ENCODE results near the gene R3HDM4. TPM values are rescaled to one million over a fixed set of nuclear protein-coding genes. Genes with fewer than 3 reads are reported as not detected.
"Not testable (repeated sequence)": the region's sequence is repeated elsewhere in the genome, so short reads cannot be mapped to it uniquely, and the experiment has no call there.

Gene R3HDM4
- total RNA-seq, 2 experiments from 2014 or later, result 75.9 to 76.7 TPM

- Mint-ChIP-seq H3K9me3 (ENCODE audit: insufficient read depth) (no peaks in the 10 kb centered on the region), H3K4me1 (ENCODE audit: low read depth) (no peaks in the 10 kb centered on the region), H3K4me3 (no peak within 1 kb of the TSS), H3K36me3 (ENCODE audit: low read depth) (no peaks in the 10 kb centered on the region), H3K27ac (no peak within 1 kb of the TSS), H3K27me3 (ENCODE audit: low read depth) (no peaks in the 10 kb centered on the region)
- DNase-seq (no peak), ATAC-seq (no peak)
- POLR2A ChIA-PET, result no interaction called here
- CTCF ChIA-PET, result no interaction called here
Measured at GRCh38 chr19:852136-853013, 60.6 kb downstream of the R3HDM4 start, which contains the start of gene ELANE. ELANE (plus strand) TSS chr19:852303; CDS start chr19:852329, 26 bp downstream.

GRCh38 chr19:850979-851335 lies 62.1 kb downstream of the R3HDM4 start:
- no peak overlapping the region for H3K27ac Mint-ChIP-seq
- no peak overlapping the region for H3K4me3 Mint-ChIP-seq
- no peaks in the 10 kb centered on the region for H3K4me1 Mint-ChIP-seq (ENCODE audit: low read depth)
- peaks cover 2% of the 10 kb centered on the region for H3K27me3 Mint-ChIP-seq (ENCODE audit: low read depth)
- ChIA-PET POLR2A (no interaction called here), CTCF (interaction anchor here (1.1 kb wide), 1 partner anchor 12 kb away, joined by 4 read pairs; no protein-coding TSS in a partner anchor)
- H3K36me3 Mint-ChIP-seq (ENCODE audit: low read depth), result no peaks in the 10 kb centered on the region
- no peaks in the 10 kb centered on the region for H3K9me3 Mint-ChIP-seq (ENCODE audit: insufficient read depth)
- no peak for ATAC-seq
- DNase-seq, result no peak

- POLR2A ChIA-PET, result no interaction called here
- ATAC-seq, result peak; percentile 21
- no peak overlapping the region for H3K27ac Mint-ChIP-seq
- no peak overlapping the region for H3K4me3 Mint-ChIP-seq
- H3K36me3 Mint-ChIP-seq (ENCODE audit: low read depth), result no peaks in the 10 kb centered on the region
- H3K9me3 Mint-ChIP-seq (ENCODE audit: insufficient read depth), result no peaks in the 10 kb centered on the region
- H3K27me3 Mint-ChIP-seq (ENCODE audit: low read depth), result peaks cover 5% of the 10 kb centered on the region
- no peaks in the 10 kb centered on the region for H3K4me1 Mint-ChIP-seq (ENCODE audit: low read depth)
- no peak for DNase-seq
- CTCF ChIA-PET, result interaction anchor here (0.9 to 1.1 kb wide), 2 partner anchors 13 to 920 kb away, joined by 3 to 4 read pairs; no protein-coding TSS in a partner anchor
Measured at GRCh38 chr19:850221-850978, 62.6 kb downstream of the R3HDM4 start.

- H3K9me3 Mint-ChIP-seq (ENCODE audit: insufficient read depth); H3K4me3 Mint-ChIP-seq; CTCF ChIA-PET; H3K27ac Mint-ChIP-seq; H3K4me1 Mint-ChIP-seq (ENCODE audit: low read depth); H3K36me3 Mint-ChIP-seq (ENCODE audit: low read depth); ATAC-seq; DNase-seq: not testable (repeated sequence)
- peaks cover 12% of the 10 kb centered on the region for H3K27me3 Mint-ChIP-seq (ENCODE audit: low read depth)
- POLR2A ChIA-PET, result interaction anchor here (1.0 kb wide), 1 partner anchor 10 kb away, joined by 3 read pairs; no protein-coding TSS in a partner anchor
Measured at GRCh38 chr19:849195-849594, 63.8 kb downstream of the R3HDM4 start.

GRCh38 chr19:848386-848921 lies 64.6 kb downstream of the R3HDM4 start:
- ATAC-seq, result no peak
- peaks cover 14% of the 10 kb centered on the region for H3K27me3 Mint-ChIP-seq (ENCODE audit: low read depth)
- ChIA-PET POLR2A (no interaction called here), CTCF (no interaction called here)
- no peak overlapping the region for H3K27ac Mint-ChIP-seq
- peaks cover 4% of the 10 kb centered on the region for H3K4me1 Mint-ChIP-seq (ENCODE audit: low read depth)
- no peak overlapping the region for H3K4me3 Mint-ChIP-seq
- no peaks in the 10 kb centered on the region for H3K36me3 Mint-ChIP-seq (ENCODE audit: low read depth)
- DNase-seq, result no peak
- no peaks in the 10 kb centered on the region for H3K9me3 Mint-ChIP-seq (ENCODE audit: insufficient read depth)

Other genes with a start within 250 kb of the R3HDM4 start
- 1 to 10 TPM; 2.2 to 3.0 TPM for gene FSTL3, start 236.8 kb downstream of the R3HDM4 start, total RNA-seq
- not detected for gene PRSS57, start 217.8 kb downstream of the R3HDM4 start, total RNA-seq
- gene PALM, start 204.3 kb downstream of the R3HDM4 start, total RNA-seq, result not detected
- not detected for gene MISP, start 162.1 kb downstream of the R3HDM4 start, total RNA-seq
- 100 to 1,000 TPM; 524 to 526 TPM for gene PTBP1, start 115.8 kb downstream of the R3HDM4 start, total RNA-seq
- not detected for gene PLPPR3, start 91.3 kb downstream of the R3HDM4 start, total RNA-seq
- gene AZU1, start 85.4 kb downstream of the R3HDM4 start, total RNA-seq, result not detected
- not detected for gene PRTN3, start 72.2 kb downstream of the R3HDM4 start, total RNA-seq
- not detected for gene ELANE, start 60.9 kb downstream of the R3HDM4 start, total RNA-seq
- 1 to 10 TPM; 2.1 to 2.2 TPM for gene CFD, start 53.6 kb downstream of the R3HDM4 start, total RNA-seq
- 10 to 100 TPM; 55.9 to 60.4 TPM for gene MED16, start 20.0 kb downstream of the R3HDM4 start, total RNA-seq
- gene RNU6-9, start 19.7 kb downstream of the R3HDM4 start, total RNA-seq, result not detected
- gene KISS1R, start 4.1 kb upstream of the R3HDM4 start, total RNA-seq, result 1 to 10 TPM in 1 of 2 experiments, under 1 TPM in 1; 0.55 to 1.1 TPM
- 10 to 100 TPM; 26.7 to 27.7 TPM for gene ARID3A, start 12.8 kb upstream of the R3HDM4 start, total RNA-seq
- 10 to 100 TPM; 51.5 to 53.0 TPM for gene WDR18, start 71.1 kb upstream of the R3HDM4 start, total RNA-seq
- not detected for gene GRIN3B, start 87.2 kb upstream of the R3HDM4 start, total RNA-seq
- gene TMEM259, start 107.9 kb upstream of the R3HDM4 start, total RNA-seq, result 100 to 1,000 TPM; 153 to 160 TPM
- gene RNU6-2, start 108.3 kb upstream of the R3HDM4 start, total RNA-seq, result not detected
- gene CNN2, start 113.4 kb upstream of the R3HDM4 start, total RNA-seq, result 100 to 1,000 TPM; 417 to 455 TPM
- 10 to 100 TPM; 76.6 to 77.5 TPM for gene ABCA7, start 126.9 kb upstream of the R3HDM4 start, total RNA-seq
- gene ARHGAP45, start 153.9 kb upstream of the R3HDM4 start, total RNA-seq, result 100 to 1,000 TPM; 433 to 445 TPM
- gene POLR2E, start 182.2 kb upstream of the R3HDM4 start, total RNA-seq, result 100 to 1,000 TPM; 176 to 177 TPM
- gene GPX4, start 190.8 kb upstream of the R3HDM4 start, total RNA-seq, result 100 to 1,000 TPM; 174 to 177 TPM

Measured in activated CD8-positive, alpha-beta T cell treated with anti-CD3 and anti-CD28 coated beads, Interleukin-2, amount 10 ng/mL, durations not matched to agents 7 days and 5 days (primary cell).